ENCODE data around the gene GABBR2. TPM values are rescaled to one million over a fixed set of nuclear protein-coding genes. Genes with fewer than 3 reads are reported as not detected.

Gene GABBR2
- total and polyA plus RNA-seq, 9 of the 15 experiments (the other 6 are each of a cell fraction or from before 2014, with no cell fraction given) = 0.15 to 1.9 (median 0.32) TPM

GRCh38 chr9:98575379-98576346, 133.1 kb downstream of the GABBR2 start (continued):
- no peak for TF ChIP-seq ZBTB40 (IDR thresholded peaks at IDR 0.05)
- TF ChIP-seq ZBTB40 (CRISPR knock-in tag; IDR thresholded peaks at IDR 0.05) = no peak
- no peak for TF ChIP-seq NFIX (CRISPR knock-in tag; IDR thresholded peaks at IDR 0.05; ENCODE audit: low read depth)
- TF ChIP-seq CHD2 (IDR thresholded peaks at IDR 0.05; ENCODE audit: low read depth, low read length) = peak; percentile 36; the same call in 1 of the 2 replicates
- peak; percentile 96; the same call in 1 of the 2 replicates for TF ChIP-seq FOXP1 (CRISPR knock-in tag; IDR thresholded peaks at IDR 0.05)
- TF ChIP-seq ZFP30 (CRISPR knock-in tag; IDR thresholded peaks at IDR 0.05; ENCODE audit: borderline replicate concordance) = no peak
- peak; percentile 94; the same call in 1 of the 2 replicates for TF ChIP-seq ESRRA (IDR thresholded peaks at IDR 0.05; ENCODE audit: borderline replicate concordance, low read depth)
- TF ChIP-seq PHB2 (IDR thresholded peaks at IDR 0.05; ENCODE audit: low read depth) = no peak
- no peak for TF ChIP-seq HMGXB4 (CRISPR knock-in tag; IDR thresholded peaks at IDR 0.05)
- no peak for TF ChIP-seq HOMEZ (CRISPR knock-in tag; IDR thresholded peaks at IDR 0.05)
- TF ChIP-seq CREB3 (tag; conservative IDR thresholded peaks at IDR 0.05; ENCODE audit: low read depth) = no peak
- TF ChIP-seq HNRNPK (IDR thresholded peaks at IDR 0.05; ENCODE audit: low read depth, low read length, poor library complexity, severe bottlenecking) = no peak

All from K562 (cell line).